Measurements from ENCODE around the gene STK32C.

GRCh38 chr10:132208462-132209050, 99.2 kb downstream of the STK32C start:
- TF ChIP-seq, protein P1, sequence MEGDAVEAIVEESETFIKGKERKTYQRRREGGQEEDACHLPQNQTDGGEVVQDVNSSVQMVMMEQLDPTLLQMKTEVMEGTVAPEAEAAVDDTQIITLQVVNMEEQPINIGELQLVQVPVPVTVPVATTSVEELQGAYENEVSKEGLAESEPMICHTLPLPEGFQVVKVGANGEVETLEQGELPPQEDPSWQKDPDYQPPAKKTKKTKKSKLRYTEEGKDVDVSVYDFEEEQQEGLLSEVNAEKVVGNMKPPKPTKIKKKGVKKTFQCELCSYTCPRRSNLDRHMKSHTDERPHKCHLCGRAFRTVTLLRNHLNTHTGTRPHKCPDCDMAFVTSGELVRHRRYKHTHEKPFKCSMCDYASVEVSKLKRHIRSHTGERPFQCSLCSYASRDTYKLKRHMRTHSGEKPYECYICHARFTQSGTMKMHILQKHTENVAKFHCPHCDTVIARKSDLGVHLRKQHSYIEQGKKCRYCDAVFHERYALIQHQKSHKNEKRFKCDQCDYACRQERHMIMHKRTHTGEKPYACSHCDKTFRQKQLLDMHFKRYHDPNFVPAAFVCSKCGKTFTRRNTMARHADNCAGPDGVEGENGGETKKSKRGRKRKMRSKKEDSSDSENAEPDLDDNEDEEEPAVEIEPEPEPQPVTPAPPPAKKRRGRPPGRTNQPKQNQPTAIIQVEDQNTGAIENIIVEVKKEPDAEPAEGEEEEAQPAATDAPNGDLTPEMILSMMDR (IDR thresholded peaks at IDR 0.05) = no peak
- TF ChIP-seq POLR2A (IDR thresholded peaks at IDR 0.05) = no peak

All from prostate gland (tissue), 2 donors.